Large intestine (tissue), 3 donors: ENCODE results near the gene SLC34A3. TPM values are rescaled to one million over a fixed set of nuclear protein-coding genes. Genes with fewer than 3 reads are reported as not detected.
"Not testable (repeated sequence)": the region's sequence is repeated elsewhere in the genome, so short reads cannot be mapped to it uniquely, and the experiment has no call there.

ENCODE experiments used
- DNase-seq, 2 donors: peaks; one replicate each; pipeline versions ENCODE4 v3.0.0 to v3.0.0-alpha.2; 2013
- H3K27ac ChIP-seq: one replicate; pipeline ENCODE4 v1.5.1; 2013; ENCODE audit warnings: low read length
- H3K27me3 ChIP-seq: 2 replicates; pipeline ENCODE4 v1.6.1; 2013; ENCODE audit warnings: low read length; ENCODE audit not compliant: control insufficient read depth, insufficient read depth
- H3K36me3 ChIP-seq: 2 replicates; pipeline ENCODE4 v1.6.1; 2013; ENCODE audit warnings: low read length; ENCODE audit not compliant: control insufficient read depth, insufficient read depth
- H3K4me1 ChIP-seq: one replicate; pipeline ENCODE4 v1.6.1; 2013; ENCODE audit warnings: low read length; ENCODE audit not compliant: control insufficient read depth, insufficient read depth
- H3K4me3 ChIP-seq: one replicate; pipeline ENCODE4 v1.5.1; 2013; ENCODE audit warnings: low read length
- H3K9me3 ChIP-seq: one replicate; pipeline ENCODE4 v1.6.1; 2013; ENCODE audit warnings: mild to moderate bottlenecking, low read depth, low read length, moderate library complexity; ENCODE audit not compliant: control insufficient read depth
- WGBS: methylation state at CpG from one replicate; pipeline ENCODE4 v1.1.5; 2013; ENCODE audit warnings: low lambda C conversion rate; ENCODE audit not compliant: insufficient coverage; 5-methylcytosine and 5-hydroxymethylcytosine counted together
- polyA plus RNA-seq: library from polyadenylated mRNA; unstranded; fragments of 120-200 nt; gene quantifications from one replicate; pipeline ENCODE4 v1.2.1, GENCODE V29; 2013

Gene SLC34A3
- polyA plus RNA-seq, 1 donor: 36.9 TPM

GRCh38 chr9:137251490-137252268 lies 21.0 kb downstream of the SLC34A3 start:
- H3K4me1 ChIP-seq: peaks cover 32% of the 10 kb centered on the region
- WGBS: no CpG with 5 or more reads among the region's 22 CpGs
- H3K4me3 ChIP-seq: no peak overlapping the region
- H3K36me3 ChIP-seq: peaks cover 3% of the 10 kb centered on the region
- H3K9me3 ChIP-seq: no peaks in the 10 kb centered on the region
- no peak overlapping the region for H3K27ac ChIP-seq
- H3K27me3 ChIP-seq: no peaks in the 10 kb centered on the region
- no peak for DNase-seq

DNA sequence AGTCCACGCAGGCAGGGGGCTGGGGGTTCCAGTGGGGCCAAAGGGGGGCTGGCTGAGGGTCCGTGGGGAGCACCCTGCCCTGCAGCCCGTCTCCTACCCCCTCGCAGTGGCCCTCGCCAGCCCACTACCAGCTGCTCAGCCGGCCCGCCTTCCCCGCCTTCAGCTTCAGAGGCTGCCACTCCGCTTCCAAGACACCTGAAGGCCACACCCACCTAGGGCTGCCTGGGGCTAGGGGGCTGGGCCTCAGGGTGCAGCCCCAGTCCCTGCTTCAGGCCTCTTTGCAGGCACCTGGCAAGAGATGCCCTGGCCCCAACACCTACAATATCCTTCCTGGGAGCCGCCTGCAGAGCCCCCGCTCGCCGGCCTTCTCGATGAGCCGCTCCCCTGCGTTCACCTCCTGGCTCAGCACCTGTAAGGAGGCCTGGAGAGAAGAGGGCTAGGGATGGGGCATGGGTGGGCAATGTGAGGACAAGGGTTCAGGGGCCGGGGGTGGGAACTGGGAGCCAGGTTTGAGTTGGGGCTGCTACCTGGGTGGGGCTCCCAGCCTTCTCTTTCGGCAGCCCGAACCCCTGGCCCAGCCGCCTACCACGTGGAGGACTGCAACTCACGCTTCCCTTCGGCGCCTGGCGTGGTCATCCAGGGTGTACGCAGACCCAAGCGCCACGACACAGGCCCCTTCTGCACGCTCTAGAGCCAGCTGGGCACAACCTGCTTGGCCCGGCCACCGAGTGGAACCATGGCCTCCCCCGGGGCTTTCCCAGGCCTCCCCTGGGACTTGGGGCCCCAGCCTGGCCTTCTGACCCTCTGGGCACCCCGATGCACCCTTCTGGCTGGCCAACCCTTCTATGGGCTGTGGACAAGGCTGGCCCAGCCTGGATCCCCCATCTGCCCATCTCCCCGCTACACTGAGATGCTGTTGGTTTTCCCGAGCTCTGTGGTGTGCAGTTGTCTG lies 22.1 kb downstream of the SLC34A3 start:
- Histone ChIP-seq H3K27ac (no peak overlapping the region), H3K36me3 (peaks cover 9% of the 10 kb centered on the region), H3K27me3 (no peaks in the 10 kb centered on the region), H3K4me3 (peak overlapping the region; percentile 9), H3K9me3 (no peaks in the 10 kb centered on the region), H3K4me1 (peaks cover 35% of the 10 kb centered on the region)
- peak; percentile 67 to 79 for DNase-seq
- WGBS: no CpG with 5 or more reads among the region's 35 CpGs

DNA sequence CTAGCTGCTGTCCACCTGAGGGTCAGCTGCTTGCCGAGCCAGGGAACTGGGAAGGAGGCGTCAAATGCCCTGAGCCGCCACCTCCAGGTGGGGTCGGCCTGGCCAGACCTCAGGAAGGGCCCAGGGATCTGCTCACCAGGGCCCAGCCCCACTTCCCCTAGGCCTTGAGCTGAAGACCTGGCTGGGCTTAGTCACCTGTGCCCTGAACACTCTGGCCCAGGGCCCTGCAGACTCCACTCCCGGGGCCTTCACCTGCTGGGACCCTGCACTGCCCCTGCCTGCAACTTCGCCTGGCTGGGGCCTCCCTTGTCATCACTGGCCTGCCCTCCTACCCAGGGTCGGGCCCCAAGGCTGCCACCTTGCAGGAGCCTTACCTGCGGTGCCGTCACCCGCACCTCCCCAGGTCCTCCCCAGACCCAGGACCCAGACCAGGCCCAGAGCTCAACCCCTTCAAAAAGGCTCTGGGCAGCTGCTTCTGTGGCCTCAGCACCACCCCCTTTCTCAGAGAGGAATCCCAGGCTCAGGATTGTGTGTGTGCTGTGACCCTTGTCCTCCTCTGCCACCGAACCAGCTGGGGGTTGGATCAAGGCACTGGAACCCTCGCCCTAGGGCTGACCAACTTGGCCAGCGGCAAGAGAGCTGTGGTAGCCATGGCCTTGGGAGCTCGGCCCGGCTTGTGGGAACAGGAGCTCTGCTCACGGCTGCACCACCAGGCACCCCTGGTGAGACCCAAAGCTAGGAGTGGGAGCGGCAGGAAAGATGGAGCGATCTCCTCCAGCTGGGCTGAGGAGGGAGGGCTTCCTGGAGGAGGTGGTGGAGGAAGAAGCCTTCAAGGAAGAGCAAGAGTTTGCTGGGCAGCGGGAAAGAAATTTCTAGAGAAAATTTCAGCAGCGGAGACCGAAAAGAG lies 23.3 kb downstream of the SLC34A3 start:
- H3K4me1 ChIP-seq: peaks cover 35% of the 10 kb centered on the region
- H3K36me3 ChIP-seq: peaks cover 15% of the 10 kb centered on the region
- no peaks in the 10 kb centered on the region for H3K9me3 ChIP-seq
- WGBS: 30% methylated on average over 2 of the region's 21 CpGs
- no peaks in the 10 kb centered on the region for H3K27me3 ChIP-seq
- DNase-seq: peak in 1 of 2 donors; percentile 65
- H3K4me3 ChIP-seq: peak overlapping the region; percentile 95
- H3K27ac ChIP-seq: peak overlapping the region; percentile 85

- Histone ChIP-seq H3K4me1 (peaks cover 35% of the 10 kb centered on the region), H3K4me3 (peak within 1 kb of the TSS; percentile 95), H3K9me3 (no peaks in the 10 kb centered on the region), H3K27me3 (no peaks in the 10 kb centered on the region), H3K27ac (peak within 1 kb of the TSS; percentile 85), H3K36me3 (peaks cover 19% of the 10 kb centered on the region)
- peak; percentile 89 to 92 for DNase-seq
- no CpG with 5 or more reads among the region's 105 CpGs for WGBS
These were observed 24.1 kb downstream of the SLC34A3 start, which contains the start of gene NELFB for GRCh38 chr9:137254624-137255447. NELFB (plus strand) TSS chr9:137255327.

GRCh38 chr9:137255448-137256114 lies 24.9 kb downstream of the SLC34A3 start:
- H3K27ac ChIP-seq: peak overlapping the region; percentile 44
- peaks cover 35% of the 10 kb centered on the region for H3K4me1 ChIP-seq
- no CpG with 5 or more reads among the region's 51 CpGs for WGBS
- H3K4me3 ChIP-seq: peak overlapping the region; percentile 89
- H3K27me3 ChIP-seq: no peaks in the 10 kb centered on the region
- peaks cover 19% of the 10 kb centered on the region for H3K36me3 ChIP-seq
- DNase-seq: no peak
- no peaks in the 10 kb centered on the region for H3K9me3 ChIP-seq

DNA sequence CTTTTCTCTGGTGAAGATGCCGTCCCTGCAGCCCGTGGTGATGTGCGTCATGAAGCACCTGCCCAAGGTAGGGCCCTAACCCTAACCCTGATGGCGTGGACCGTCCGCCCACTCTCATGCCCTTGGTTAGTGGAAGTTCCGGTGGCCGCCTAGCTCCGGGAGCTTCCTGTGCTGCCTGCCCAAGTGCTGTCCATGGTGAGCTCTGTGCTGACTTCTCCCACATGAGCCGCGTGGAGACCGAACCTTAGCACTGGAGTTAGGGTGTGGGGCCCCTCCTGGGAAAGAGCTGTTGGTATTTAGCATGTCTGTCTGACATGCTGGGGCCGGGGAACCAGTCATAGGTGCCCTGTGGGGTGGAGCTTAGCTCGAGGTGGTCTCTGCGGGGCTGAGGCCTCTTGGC lies 25.7 kb downstream of the SLC34A3 start:
- Histone ChIP-seq H3K4me1 (peaks cover 35% of the 10 kb centered on the region), H3K27ac (no peak overlapping the region), H3K4me3 (peak overlapping the region; percentile 89), H3K9me3 (no peaks in the 10 kb centered on the region), H3K36me3 (peaks cover 19% of the 10 kb centered on the region), H3K27me3 (no peaks in the 10 kb centered on the region)
- DNase-seq: no peak
- 100% methylated on average over 4 of the region's 15 CpGs for WGBS

GRCh38 chr9:137256856-137257255 lies 26.2 kb downstream of the SLC34A3 start:
- peaks cover 23% of the 10 kb centered on the region for H3K36me3 ChIP-seq
- no peak overlapping the region for H3K4me3 ChIP-seq
- H3K27me3 ChIP-seq: no peaks in the 10 kb centered on the region
- no peak for DNase-seq
- H3K9me3 ChIP-seq: peaks cover 2% of the 10 kb centered on the region
- WGBS: no CpG with 5 or more reads among the region's 15 CpGs
- peaks cover 34% of the 10 kb centered on the region for H3K4me1 ChIP-seq
- H3K27ac ChIP-seq: no peak overlapping the region

DNA sequence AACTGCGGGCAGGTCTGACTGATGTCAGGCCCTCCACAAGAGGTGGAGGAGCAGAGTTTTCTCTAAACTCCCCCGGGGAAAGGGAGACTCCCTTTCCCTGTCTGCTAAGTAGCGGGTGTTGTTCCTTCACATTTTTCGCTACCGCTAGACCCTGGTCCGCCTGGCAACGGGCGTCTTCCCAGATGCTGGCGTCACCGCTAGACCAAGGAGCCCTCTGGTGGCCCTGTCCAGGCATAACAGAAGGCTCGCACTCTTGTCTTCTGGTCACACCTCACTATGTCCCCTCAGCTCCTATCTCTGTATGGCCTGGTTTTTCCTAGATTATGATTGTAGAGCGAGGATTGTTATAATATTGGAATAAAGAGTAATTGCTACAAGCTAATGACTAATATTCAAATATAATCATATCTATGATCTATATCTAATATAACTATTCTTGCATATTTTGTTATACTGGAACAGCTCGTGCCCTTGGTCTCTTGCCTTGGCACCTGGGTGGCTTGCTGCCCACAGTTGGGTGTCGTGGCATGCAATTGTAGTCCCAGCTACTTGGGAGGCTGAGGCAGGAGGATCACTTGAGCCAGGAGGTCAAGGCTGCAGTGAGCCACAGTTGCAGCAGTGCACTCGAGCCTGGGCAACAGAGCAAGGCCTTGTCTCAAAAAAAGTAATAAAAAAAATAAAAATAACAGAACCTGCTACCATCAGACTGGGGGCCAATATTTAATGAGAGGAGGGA lies 31.6 kb downstream of the SLC34A3 start:
- 80% methylated on average over 1 of the region's 15 CpGs for WGBS
- not testable (repeated sequence) for H3K4me1 ChIP-seq, H3K27me3 ChIP-seq, H3K4me3 ChIP-seq, H3K27ac ChIP-seq, H3K9me3 ChIP-seq, DNase-seq
- H3K36me3 ChIP-seq: peaks cover 52% of the 10 kb centered on the region
